Activated naive CD4-positive, alpha-beta T cell treated with anti-CD3 and anti-CD28 coated beads for 36 hours (primary cell): ENCODE data around the gene ATP6V0C. TPM values are rescaled to one million over a fixed set of nuclear protein-coding genes. Genes with fewer than 3 reads are reported as not detected.
"Not testable (repeated sequence)": the region's sequence is repeated elsewhere in the genome, so short reads cannot be mapped to it uniquely, and the experiment has no call there.

Experiments
- CTCF ChIA-PET: fragments of 350-600 bp; sonication (Branson Sonifier 250); formaldehyde crosslinking; loops from one replicate; lab custom pipeline; 2021; ENCODE audit warnings: antibody characterized with exemption; lab: Charles Lee
- DNase-seq: peaks from one replicate; pipeline ENCODE4 v3.0.0-alpha.2; 2020
- H3K27ac Mint-ChIP-seq: one replicate; pipeline ENCODE4 v1.8.0; 2021; ENCODE audit warnings: mild to moderate bottlenecking, mixed read lengths
- H3K27me3 Mint-ChIP-seq: one replicate; pipeline ENCODE4 v1.8.0; 2021; ENCODE audit warnings: low read depth, mixed read lengths
- H3K36me3 Mint-ChIP-seq: one replicate; pipeline ENCODE4 v1.8.0; 2021; ENCODE audit warnings: low read depth, mixed read lengths
- H3K4me1 Mint-ChIP-seq: one replicate; pipeline ENCODE4 v1.8.0; 2021; ENCODE audit warnings: low read depth, mixed read lengths
- H3K4me3 Mint-ChIP-seq: one replicate; pipeline ENCODE4 v1.8.0; 2021; ENCODE audit warnings: mild to moderate bottlenecking, moderate library complexity, mixed read lengths
- H3K9me3 Mint-ChIP-seq: one replicate; pipeline ENCODE4 v1.8.0; 2021; ENCODE audit warnings: mixed read lengths
- intact Hi-C: fragments of 100-400 bp; cut with micrococcal nuclease; formaldehyde crosslinking; loops from one replicate; pipeline ENCODE4 v1.15.1; 2023
- total RNA-seq, 2 experiments: library from RNA; stranded (reverse); gene quantifications; one replicate each; pipeline ENCODE4 v1.2.3, GENCODE V29; 2021

The ATP6V0C gene
- total RNA-seq, 2 experiments from 2014 or later, result 81.9 TPM

- not testable (repeated sequence) for H3K27me3 Mint-ChIP-seq, H3K9me3 Mint-ChIP-seq, H3K27ac Mint-ChIP-seq, DNase-seq, H3K36me3 Mint-ChIP-seq
- intact Hi-C loops, result loop anchor here (10.0 kb wide), 1 partner anchor 65 kb away; no protein-coding TSS in a partner anchor
- CTCF ChIA-PET, result interaction anchor here (0.6 to 0.7 kb wide), 2 partner anchors 15 to 255 kb away, joined by 4 to 5 read pairs; no protein-coding TSS in a partner anchor
- Mint-ChIP-seq H3K4me3 (peak overlapping the region; percentile 71), H3K4me1 (peaks cover 39% of the 10 kb centered on the region)
Observed at GRCh38 chr16:2539192-2539844, 25.6 kb downstream of the ATP6V0C start.

GRCh38 chr16:2539845-2540458 lies 26.2 kb downstream of the ATP6V0C start:
- H3K36me3 Mint-ChIP-seq, DNase-seq, CTCF ChIA-PET, H3K27me3 Mint-ChIP-seq, H3K27ac Mint-ChIP-seq, H3K9me3 Mint-ChIP-seq: not testable (repeated sequence)
- H3K4me1 Mint-ChIP-seq, result peaks cover 41% of the 10 kb centered on the region
- peak overlapping the region; percentile 8 for H3K4me3 Mint-ChIP-seq
- intact Hi-C loops, result loop anchor here (10.0 kb wide), 1 partner anchor 65 kb away; no protein-coding TSS in a partner anchor

GRCh38 chr16:2540912-2541311 lies 27.2 kb downstream of the ATP6V0C start:
- intact Hi-C loops, H3K4me3 Mint-ChIP-seq, DNase-seq, H3K9me3 Mint-ChIP-seq, H3K36me3 Mint-ChIP-seq, CTCF ChIA-PET, H3K27me3 Mint-ChIP-seq: not testable (repeated sequence)
- H3K27ac Mint-ChIP-seq, result peak overlapping the region; percentile 1
- peaks cover 44% of the 10 kb centered on the region for H3K4me1 Mint-ChIP-seq

GRCh38 chr16:2541409-2541808 lies 27.7 kb downstream of the ATP6V0C start:
- intact Hi-C loops, H3K36me3 Mint-ChIP-seq, H3K27ac Mint-ChIP-seq, CTCF ChIA-PET, H3K4me3 Mint-ChIP-seq, H3K9me3 Mint-ChIP-seq, H3K27me3 Mint-ChIP-seq, DNase-seq: not testable (repeated sequence)
- peaks cover 44% of the 10 kb centered on the region for H3K4me1 Mint-ChIP-seq

GRCh38 chr16:2543771-2544170 lies 30.0 kb downstream of the ATP6V0C start:
- H3K9me3 Mint-ChIP-seq, H3K36me3 Mint-ChIP-seq, DNase-seq, H3K4me3 Mint-ChIP-seq, H3K27me3 Mint-ChIP-seq, intact Hi-C loops, H3K27ac Mint-ChIP-seq: not testable (repeated sequence)
- CTCF ChIA-PET, result interaction anchor here (0.6 kb wide), 1 partner anchor 1003 kb away, joined by 3 read pairs; no protein-coding TSS in a partner anchor
- peaks cover 41% of the 10 kb centered on the region for H3K4me1 Mint-ChIP-seq

GRCh38 chr16:2550283-2550878 lies 36.6 kb downstream of the ATP6V0C start:
- CTCF ChIA-PET, H3K27ac Mint-ChIP-seq, H3K36me3 Mint-ChIP-seq, DNase-seq, H3K4me3 Mint-ChIP-seq, H3K4me1 Mint-ChIP-seq, H3K9me3 Mint-ChIP-seq, H3K27me3 Mint-ChIP-seq, intact Hi-C loops: not testable (repeated sequence)

- H3K4me3 Mint-ChIP-seq, H3K27ac Mint-ChIP-seq, H3K36me3 Mint-ChIP-seq, H3K4me1 Mint-ChIP-seq, intact Hi-C loops, H3K27me3 Mint-ChIP-seq, DNase-seq, H3K9me3 Mint-ChIP-seq, CTCF ChIA-PET: not testable (repeated sequence)
Observed at GRCh38 chr16:2551420-2551889, 37.7 kb downstream of the ATP6V0C start.

GRCh38 chr16:2554709-2555425 lies 41.1 kb downstream of the ATP6V0C start:
- CTCF ChIA-PET, H3K27me3 Mint-ChIP-seq, DNase-seq, H3K9me3 Mint-ChIP-seq, H3K4me1 Mint-ChIP-seq, intact Hi-C loops, H3K4me3 Mint-ChIP-seq, H3K27ac Mint-ChIP-seq, H3K36me3 Mint-ChIP-seq: not testable (repeated sequence)

GRCh38 chr16:2557150-2557549 lies 43.4 kb downstream of the ATP6V0C start:
- H3K27me3 Mint-ChIP-seq, intact Hi-C loops, H3K4me1 Mint-ChIP-seq, H3K36me3 Mint-ChIP-seq, H3K9me3 Mint-ChIP-seq, DNase-seq, CTCF ChIA-PET, H3K27ac Mint-ChIP-seq, H3K4me3 Mint-ChIP-seq: not testable (repeated sequence)

GRCh38 chr16:2560131-2560797 lies 46.5 kb downstream of the ATP6V0C start:
- DNase-seq, H3K36me3 Mint-ChIP-seq, H3K4me3 Mint-ChIP-seq, CTCF ChIA-PET, H3K27ac Mint-ChIP-seq, intact Hi-C loops, H3K27me3 Mint-ChIP-seq, H3K9me3 Mint-ChIP-seq, H3K4me1 Mint-ChIP-seq: not testable (repeated sequence)

GRCh38 chr16:2560798-2561133 lies 47.0 kb downstream of the ATP6V0C start:
- H3K27ac Mint-ChIP-seq, H3K36me3 Mint-ChIP-seq, H3K9me3 Mint-ChIP-seq, CTCF ChIA-PET, H3K4me3 Mint-ChIP-seq, intact Hi-C loops, H3K27me3 Mint-ChIP-seq, H3K4me1 Mint-ChIP-seq: not testable (repeated sequence)
- peak; percentile 74 for DNase-seq

- DNase-seq, H3K4me1 Mint-ChIP-seq, H3K36me3 Mint-ChIP-seq, H3K9me3 Mint-ChIP-seq, H3K27ac Mint-ChIP-seq, H3K27me3 Mint-ChIP-seq, H3K4me3 Mint-ChIP-seq, CTCF ChIA-PET, intact Hi-C loops: not testable (repeated sequence)
Observed at GRCh38 chr16:2567506-2567905, 53.8 kb downstream of the ATP6V0C start.
